Erythroblast (primary cell): ENCODE measurements around the gene PARP6.
"Not testable (repeated sequence)": the region's sequence is repeated elsewhere in the genome, so short reads cannot be mapped to it uniquely, and the experiment has no call there.

Experiments
- DNase-seq, 2 experiments: peaks; one replicate each; lab custom pipeline; 2025; lab: John Stamatoyannopoulos, UW
- GATA1 ChIP-seq: IDR thresholded peaks from 2 replicates; pipeline ENCODE4 v1.6.1; 2011; ENCODE audit warnings: low read depth, mild to moderate bottlenecking, control low read depth, low read length, moderate library complexity
- POLR2A ChIP-seq: IDR thresholded peaks from 2 replicates; pipeline ENCODE4 v1.6.1; 2011; ENCODE audit warnings: mild to moderate bottlenecking, low read length

Gene PARP6

DNA sequence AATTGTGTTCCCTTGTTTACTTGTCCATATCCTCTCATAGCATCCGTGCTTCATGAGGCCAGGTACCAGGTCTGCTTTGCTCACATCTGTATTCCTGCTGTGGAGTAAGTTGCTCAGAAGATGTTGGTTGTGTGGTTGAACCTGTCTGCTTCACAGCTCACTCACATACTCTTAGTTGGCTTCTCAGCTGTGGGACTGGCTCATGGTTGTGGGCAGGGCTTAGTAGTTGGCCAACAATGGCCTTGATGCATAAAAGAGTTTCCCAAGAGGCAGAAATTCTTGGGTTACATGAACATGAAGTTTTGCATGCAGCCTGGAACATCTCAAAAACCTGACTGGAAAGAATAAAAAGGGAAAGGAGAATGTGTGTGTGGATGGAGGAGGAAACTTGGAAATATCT, 30.6 kb upstream of the PARP6 start:
- no peak for DNase-seq
- TF ChIP-seq POLR2A (no peak), GATA1 (no peak)

DNA sequence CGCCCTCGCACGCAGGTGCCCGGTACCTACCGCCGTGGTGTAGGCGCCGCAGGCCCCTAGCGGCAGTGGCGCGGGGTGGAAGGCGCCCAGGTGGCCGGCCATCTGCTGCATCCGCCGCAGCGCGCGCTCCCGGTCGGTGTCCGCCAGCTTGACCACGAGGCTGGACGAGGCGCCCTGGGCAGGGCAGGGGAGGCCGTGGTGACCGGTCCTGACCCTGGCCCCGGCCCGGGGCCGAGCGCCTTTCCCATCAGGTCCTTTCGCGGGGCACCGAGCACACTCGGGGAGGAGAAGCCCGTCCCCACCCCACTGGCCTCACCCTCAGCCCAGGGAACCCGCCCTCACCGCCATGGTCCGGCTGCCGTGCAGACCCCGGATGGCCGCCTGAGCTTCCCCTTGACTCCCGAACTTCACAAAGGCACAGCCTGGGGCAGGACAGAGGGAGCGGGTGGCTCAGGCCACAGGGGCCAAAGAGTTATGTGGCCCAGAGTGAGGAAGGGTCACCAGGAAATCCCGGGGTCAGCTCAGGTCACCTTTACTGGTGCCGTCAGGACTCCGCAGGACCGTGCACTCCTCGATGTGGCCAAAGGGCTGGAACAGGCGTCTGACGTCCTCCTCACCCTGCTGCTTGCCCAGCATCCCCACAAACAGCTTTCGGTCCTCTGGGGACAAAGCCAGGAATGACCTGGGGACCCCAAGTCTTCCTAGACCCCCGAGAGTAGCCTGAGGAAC, 17.4 kb upstream of the PARP6 start:
- DNase-seq: no peak
- TF ChIP-seq GATA1 (no peak), POLR2A (no peak)

DNA sequence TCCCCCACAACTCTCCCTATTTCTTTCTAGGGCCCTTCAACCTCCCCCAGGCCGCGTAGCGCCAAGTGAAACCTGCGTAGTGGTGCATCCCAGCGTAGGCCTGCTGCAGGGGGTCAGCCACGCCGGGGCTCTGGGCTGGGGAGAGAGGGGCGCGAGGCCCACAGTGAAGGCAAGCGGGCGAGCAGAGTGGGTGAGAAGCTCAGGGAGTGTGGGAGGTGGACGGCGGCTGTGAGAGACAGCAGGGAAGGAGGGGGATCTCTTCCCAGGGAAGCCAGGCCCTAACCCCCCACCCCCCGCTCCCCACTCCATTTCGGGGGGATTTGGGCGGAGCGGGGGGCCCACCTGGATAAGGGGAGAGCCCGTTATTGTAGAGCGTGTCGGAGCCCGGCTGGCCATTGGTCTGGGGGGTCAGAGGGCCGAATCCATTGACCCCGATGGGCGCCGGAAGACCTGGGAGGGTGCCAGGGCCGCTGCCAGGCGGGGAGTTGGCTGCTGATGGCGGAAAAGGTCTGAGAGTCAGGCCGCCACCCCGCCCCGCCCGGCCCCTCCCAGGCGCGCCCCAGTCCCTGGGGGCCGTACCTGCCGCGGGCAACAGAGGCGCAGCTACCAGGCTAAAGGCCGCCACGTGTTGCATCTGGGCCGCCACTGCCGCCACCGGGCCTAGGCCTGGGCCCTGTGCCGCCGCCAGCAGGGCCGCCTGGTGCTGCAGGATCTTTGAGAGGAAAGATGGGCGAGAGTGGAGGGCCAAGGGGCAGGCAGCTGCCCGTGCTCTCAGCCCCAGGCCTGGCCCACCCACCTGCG, 16.6 kb upstream of the PARP6 start:
- TF ChIP-seq POLR2A: no peak
- no peak for TF ChIP-seq GATA1
- no peak for DNase-seq

DNA sequence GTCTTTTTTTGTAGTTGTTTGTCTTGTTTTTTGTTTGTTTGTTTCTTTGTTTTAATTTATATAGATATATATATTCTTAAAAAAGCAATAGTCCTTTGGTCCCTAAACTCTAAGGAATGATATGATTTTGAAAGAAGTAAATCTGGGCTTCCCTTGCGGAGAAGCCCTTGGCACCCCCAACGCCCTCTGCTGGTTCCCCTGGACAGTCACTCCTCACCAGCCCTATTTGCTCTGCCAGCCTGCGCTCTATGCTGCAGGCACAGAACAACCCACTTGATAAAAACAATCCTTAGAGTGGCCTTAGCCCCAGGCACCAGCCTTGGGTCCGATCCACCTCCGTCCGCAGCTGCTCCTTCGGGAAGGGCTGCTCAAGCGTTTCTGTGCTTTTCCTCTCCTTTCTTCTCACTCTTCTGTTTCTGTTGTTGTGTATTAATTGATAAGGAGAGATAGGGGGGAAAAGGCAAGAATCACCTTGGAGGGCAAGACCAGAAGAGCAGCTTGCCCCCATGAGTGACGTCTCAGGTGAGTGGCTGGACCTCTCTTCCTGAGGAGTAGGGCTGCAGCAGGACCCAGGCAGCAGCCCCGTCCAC, 13.7 kb upstream of the PARP6 start:
- TF ChIP-seq GATA1: no peak
- TF ChIP-seq POLR2A: no peak
- DNase-seq: peak; percentile 32 to 46

DNA sequence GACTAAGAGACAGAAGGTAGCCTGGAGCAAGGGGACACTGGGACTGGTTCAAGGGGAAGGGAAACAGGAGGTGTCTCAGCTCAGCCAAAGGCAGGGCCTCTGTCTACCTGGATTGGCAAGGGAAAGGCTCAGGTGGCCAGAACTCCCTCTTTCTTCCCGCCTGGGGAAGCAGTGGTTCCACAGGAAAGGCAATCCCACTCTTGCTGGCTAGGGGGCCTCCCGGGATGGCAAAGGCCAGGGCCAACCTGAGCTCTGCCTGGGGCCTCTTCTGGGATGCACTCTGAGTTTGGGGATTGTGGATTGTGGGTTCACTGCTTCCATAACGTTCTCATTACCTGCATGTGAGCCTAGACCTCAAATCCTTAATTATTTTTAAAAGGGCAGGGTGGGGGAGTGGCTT, 13.0 kb upstream of the PARP6 start:
- TF ChIP-seq GATA1 (no peak), POLR2A (no peak)
- no peak for DNase-seq

DNA sequence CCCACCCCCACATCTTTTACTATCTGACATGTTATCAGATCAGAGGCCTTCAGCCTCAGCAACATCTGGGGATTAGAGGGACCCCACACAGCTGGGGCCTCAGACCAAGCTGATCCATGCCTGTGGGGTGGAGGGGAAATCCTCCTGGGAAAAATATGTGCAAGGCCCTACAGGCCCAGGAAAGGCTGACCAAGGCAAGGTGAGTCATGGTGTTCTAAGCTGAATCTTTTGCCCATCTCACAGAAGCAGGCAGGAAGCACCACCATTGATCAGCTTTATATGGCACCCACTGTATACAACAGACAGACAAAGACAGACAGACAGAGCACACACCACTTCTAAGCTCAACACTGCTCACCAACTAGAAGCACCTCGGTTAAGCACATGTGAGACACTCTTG, 12.4 kb upstream of the PARP6 start:
- no peak for DNase-seq
- TF ChIP-seq POLR2A (no peak), GATA1 (no peak)

DNA sequence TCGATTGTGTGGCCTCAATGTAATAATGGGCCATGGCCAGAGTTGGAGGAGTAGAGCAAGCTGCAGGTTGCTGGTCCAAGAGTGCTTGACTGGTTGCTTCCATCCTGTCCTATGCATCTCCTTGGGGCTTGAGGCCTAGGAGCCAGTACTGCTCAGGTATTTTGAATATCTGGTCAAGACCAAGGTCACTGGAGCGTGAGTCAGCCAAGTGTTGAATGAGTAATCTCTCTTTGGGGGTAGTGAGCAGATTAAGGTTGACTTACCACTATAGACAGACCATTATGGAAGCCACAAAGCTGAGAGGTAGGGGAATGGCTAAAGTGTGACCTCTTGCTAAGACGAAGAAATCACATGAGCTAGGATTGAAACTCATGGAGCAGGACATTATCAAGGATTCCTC, 9.4 kb upstream of the PARP6 start:
- TF ChIP-seq POLR2A (no peak), GATA1 (no peak)
- DNase-seq: no peak

DNA sequence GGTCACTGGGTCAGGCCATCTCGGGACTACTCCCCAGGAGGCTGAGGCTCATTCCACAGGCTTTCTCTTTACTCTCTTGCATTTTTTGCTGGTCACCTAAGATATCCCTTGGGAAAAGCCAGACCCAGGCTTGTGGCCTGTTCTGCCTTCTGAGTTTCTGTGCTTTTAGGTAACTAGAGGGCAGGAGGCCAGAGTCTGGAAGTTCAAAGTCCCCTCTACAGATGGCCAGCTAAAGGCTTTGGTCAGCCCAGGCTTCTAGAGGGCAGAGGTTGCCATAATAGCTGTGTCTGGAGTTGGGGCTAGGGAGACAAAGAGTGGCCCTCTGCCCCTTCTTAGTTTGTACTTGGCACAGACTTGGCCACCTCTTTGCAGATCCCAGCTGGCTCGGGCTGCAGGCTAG, 8.4 kb upstream of the PARP6 start:
- no peak for DNase-seq
- no peak for TF ChIP-seq POLR2A

DNA sequence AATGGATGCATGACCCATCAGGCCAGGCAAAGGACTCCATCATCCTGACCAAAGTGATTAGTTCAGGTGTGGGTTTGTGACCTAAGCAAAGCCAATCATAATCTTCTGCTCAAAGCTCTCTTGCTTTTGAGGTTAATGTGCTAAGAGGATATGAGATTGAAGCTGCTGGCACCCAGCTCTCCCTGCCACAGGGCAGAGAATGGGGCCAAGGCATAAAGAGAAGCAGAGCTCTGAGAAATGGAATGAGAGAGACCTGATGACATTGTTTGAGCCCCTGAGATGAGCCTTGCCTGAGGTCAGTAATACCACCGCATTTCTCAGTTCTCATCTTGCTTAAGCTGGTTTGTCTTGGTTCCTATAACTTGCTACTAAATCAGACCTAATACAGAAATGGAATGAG, 6.4 kb upstream of the PARP6 start:
- TF ChIP-seq POLR2A (no peak), GATA1 (no peak)

DNA sequence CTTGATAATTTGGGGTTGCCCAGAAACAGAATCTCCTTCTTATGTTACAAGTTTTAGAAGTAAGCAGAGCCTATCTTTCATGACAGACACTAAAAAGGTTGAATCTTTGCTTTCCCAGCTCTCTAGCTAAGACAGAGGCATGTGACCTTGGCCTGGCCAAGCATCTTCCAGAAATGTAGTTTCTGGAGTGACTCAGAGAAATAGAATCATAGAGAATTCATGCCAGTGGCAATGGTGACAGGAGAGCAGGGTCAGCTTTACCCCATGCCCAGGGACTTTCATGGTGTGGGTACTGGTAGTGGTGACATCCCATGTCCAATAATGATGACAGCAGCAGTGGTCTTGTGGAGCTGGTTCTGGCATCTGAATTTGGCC, 4.0 kb upstream of the PARP6 start:
- TF ChIP-seq GATA1 (no peak), POLR2A (no peak)
- no peak for DNase-seq

More for the DNA sequence above, 6.4 kb upstream of the PARP6 start:
- no peak for DNase-seq

DNA sequence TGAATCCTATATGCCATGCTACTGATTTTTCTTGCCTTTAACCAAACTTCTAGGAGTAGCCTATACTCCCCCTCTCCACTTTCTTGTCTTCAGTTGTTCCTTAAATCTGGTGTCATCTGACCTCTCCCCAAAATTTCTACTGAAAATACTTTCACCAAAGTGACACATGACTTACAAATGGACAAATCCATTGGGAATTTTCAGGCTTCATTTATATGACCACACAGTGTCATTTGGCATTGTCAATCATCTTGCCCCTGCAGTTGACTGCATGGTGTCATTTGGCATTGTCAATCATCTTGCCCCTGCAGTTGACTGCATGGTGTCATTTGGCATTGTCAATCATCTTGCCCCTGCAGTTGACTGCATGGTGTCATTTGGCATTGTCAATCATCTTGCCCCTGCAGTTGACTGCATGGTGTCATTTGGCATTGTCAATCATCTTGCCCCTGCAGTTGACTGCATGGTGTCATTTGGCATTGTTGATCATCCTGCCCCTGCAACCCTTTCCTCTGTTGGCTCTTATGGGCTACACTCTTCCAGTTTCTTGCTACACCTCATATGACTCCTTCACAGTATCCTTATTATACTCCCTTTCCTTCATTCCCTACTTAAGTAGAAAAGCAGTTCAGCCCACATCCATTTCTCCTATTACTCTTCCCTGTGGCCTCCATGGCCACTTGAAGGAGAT, 3.4 kb upstream of the PARP6 start:
- DNase-seq: not testable (repeated sequence)

DNA sequence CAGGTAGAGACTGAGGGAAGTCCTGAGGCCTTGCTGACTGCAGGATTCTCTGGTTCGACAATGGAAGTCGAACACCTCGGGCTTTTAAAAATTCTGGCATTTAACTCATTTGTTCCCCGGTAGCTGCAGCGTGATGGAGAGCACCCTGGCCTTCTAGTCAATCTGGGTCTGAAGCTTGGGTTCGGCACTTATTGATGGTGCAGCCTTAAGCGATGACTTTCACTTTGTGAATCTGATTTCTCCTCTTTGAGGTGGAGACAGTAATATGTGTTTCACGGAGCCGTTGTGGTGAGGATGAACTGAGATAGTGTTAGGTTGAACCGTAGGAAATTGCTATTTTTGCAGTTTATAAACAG, 621 bp upstream of the PARP6 start:
- TF ChIP-seq POLR2A (no peak), GATA1 (no peak)
- no peak for DNase-seq

DNA sequence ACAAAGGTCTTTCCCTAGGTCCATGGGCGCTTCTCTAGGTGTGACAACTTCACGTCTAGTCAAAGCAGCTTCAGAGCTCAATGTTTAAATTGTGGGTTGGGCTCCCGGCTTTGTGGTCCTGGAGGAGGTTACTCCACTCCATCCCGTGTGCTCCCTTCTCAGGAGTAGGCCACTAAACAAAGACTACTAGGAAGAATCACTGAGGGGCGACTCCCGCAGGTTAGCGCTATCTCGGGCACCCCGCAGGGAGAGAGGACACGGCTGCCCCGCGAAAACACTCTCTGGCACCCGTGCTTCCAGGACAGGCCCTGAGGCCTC, 500 bp downstream of the PARP6 start:
- no peak for DNase-seq
- no peak for TF ChIP-seq GATA1
- TF ChIP-seq POLR2A: no peak

DNA sequence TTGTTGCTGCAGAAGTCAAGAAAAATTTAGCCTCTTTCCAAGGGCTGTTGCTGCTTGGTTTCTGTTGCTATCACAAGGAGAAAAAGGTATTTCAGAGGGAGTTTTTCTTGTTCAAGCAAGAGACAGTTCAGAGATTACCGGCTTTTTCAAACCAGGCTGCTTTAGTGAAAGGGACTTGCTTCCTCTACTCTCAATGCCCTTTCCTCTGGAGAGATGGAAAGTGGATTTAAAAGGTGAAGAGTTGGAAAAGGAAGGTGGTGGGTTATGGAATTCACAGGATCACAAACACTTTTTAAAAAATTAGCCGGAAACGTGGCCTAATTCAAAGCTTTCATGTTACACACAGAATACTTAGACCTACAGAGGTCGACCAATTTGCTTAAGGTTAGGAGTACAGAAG, 1.1 kb downstream of the PARP6 start:
- TF ChIP-seq POLR2A (no peak), GATA1 (no peak)
- no peak for DNase-seq

DNA sequence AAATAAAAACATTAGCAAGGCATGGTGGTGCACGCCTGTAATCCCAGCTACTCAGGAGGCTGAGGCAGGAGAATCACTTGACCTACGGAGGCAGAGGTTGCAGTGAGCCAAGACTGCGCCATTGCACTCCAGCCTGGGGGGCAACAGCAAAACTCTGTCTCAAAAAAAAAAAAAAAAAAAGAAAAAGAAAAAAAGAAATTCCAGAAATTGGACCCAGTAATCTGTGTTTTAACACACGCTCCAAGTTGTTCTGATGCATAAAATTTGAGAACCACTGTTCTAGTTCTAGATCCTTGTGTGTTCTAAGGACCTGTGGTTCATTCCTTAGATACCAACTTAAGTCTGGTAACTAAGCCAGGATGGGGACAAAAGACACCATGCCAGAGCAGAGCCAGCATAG, 2.6 kb downstream of the PARP6 start:
- DNase-seq: no peak
- TF ChIP-seq GATA1 (no peak), POLR2A (no peak)
